GM19238 (cell line): ENCODE data around the gene TMEM39B.
"Not testable (repeated sequence)": the region's sequence is repeated elsewhere in the genome, so short reads cannot be mapped to it uniquely, and the experiment has no call there.

Experiments used
- DNase-seq: peaks from one replicate; pipeline ENCODE4 v3.0.0; 2011; ENCODE audit warnings: low spot score; ENCODE audit not compliant: insufficient read length

The TMEM39B gene

GRCh38 chr1:32068957-32069588, 3.7 kb upstream of the TMEM39B start:
- no peak for DNase-seq

- DNase-seq: no peak
These were observed 749 bp upstream of the TMEM39B start for GRCh38 chr1:32071758-32072621.

GRCh38 chr1:32073299-32074229, 825 bp downstream of the TMEM39B start:
- no peak for DNase-seq

- no peak for DNase-seq
These were observed 2.1 kb downstream of the TMEM39B start for GRCh38 chr1:32074841-32075240.

GRCh38 chr1:32077451-32077850, 4.7 kb downstream of the TMEM39B start:
- DNase-seq: no peak

- no peak for DNase-seq
These were observed 9.3 kb downstream of the TMEM39B start for GRCh38 chr1:32082022-32082421.

GRCh38 chr1:32086381-32086780, 13.6 kb downstream of the TMEM39B start:
- DNase-seq: not testable (repeated sequence)

- DNase-seq: no peak
These were observed 18.4 kb downstream of the TMEM39B start for GRCh38 chr1:32091176-32091575.

GRCh38 chr1:32091591-32091990, 18.9 kb downstream of the TMEM39B start:
- DNase-seq: no peak

- DNase-seq: no peak
These were observed 22.2 kb downstream of the TMEM39B start for GRCh38 chr1:32094746-32095521.

- DNase-seq: no peak
These were observed 26.7 kb downstream of the TMEM39B start for GRCh38 chr1:32099426-32099825.

GRCh38 chr1:32100359-32100758, 27.6 kb downstream of the TMEM39B start:
- no peak for DNase-seq

- DNase-seq: no peak
These were observed 28.3 kb downstream of the TMEM39B start for GRCh38 chr1:32100807-32101708.

- DNase-seq: no peak
These were observed 31.4 kb downstream of the TMEM39B start for GRCh38 chr1:32104127-32104526.

- no peak for DNase-seq
These were observed 32.6 kb downstream of the TMEM39B start for GRCh38 chr1:32105338-32105737.

GRCh38 chr1:32106663-32107275, 34.0 kb downstream of the TMEM39B start:
- no peak for DNase-seq

GRCh38 chr1:32107742-32108661, 35.3 kb downstream of the TMEM39B start, which contains the start of gene KPNA6:
Gene KPNA6 (plus strand): TSS chr1:32108056. CDS start chr1:32108131, 75 bp downstream.
- peak; percentile 64 for DNase-seq

GRCh38 chr1:32111040-32111623, 38.4 kb downstream of the TMEM39B start:
- DNase-seq: no peak
